Tibial nerve (tissue), 4 donors: ENCODE results near the gene ITGA1.

Source experiments
- CTCF ChIP-seq, 5 experiments: fragments of 200-600 bp in 3 of 5; fragments of 450-650 bp in 2 of 5; sonication (generic) in 3 of 5; IDR thresholded peaks; one replicate each; pipeline ENCODE4 v1.5.1; 2016 to 2019; ENCODE audit warnings: antibody characterized with exemption in 5 of 5, mild to moderate bottlenecking in 3 of 5, moderate library complexity in 2 of 5
- EP300 ChIP-seq, 2 donors: sonication (generic); formaldehyde crosslinking; IDR thresholded peaks; one replicate each; pipeline ENCODE4 v1.6.1; 2017; ENCODE audit warnings: antibody characterized with exemption in 2 of 2, mild to moderate bottlenecking in 1 of 2

- TF ChIP-seq CTCF (IDR thresholded peaks at IDR 0.05) (peak in 4 of 5 experiments; percentile 14 to 54 (median 43)), EP300 (IDR thresholded peaks at IDR 0.05) (no peak)
Measured at GRCh38 chr5:52989781-52990527, 202.2 kb downstream of the ITGA1 start.
